Measurements from ENCODE around the gene MACROD2.

Gene MACROD2

DNA sequence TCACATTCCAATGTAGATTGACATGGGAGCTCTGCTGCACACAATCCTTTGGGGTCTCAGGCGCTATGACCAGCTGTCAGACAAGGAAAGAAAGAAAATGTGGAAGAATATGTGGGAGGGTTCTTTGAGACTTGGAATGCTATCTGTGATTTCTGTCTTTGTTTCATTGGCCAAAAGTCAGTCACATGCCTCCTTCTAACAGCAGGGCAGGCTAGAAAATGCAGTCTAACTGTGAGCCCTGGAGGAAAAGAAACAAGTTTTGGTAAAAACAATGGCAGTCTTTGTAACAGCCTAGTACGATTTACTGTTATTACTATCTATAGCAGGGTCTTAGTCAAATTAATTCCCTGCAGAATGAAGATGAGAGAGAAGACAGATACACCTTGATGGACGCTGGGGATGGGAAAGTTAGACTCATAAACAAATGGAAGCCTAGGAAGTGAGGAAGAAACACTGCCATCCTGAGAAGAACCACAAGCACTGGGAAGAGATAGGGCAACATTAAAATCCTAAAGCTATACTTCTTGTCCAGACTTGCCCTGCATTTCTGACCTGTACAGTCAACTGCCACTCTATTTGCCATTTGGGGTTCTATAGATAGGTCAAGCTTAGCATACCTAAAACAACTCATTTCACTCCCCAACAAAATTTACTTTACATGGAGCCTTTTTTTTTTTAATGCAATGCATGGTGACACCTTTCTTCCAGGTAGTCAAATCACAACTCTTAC is 1744.9 kb downstream of the MACROD2 start:
- TF ChIP-seq, protein P1, sequence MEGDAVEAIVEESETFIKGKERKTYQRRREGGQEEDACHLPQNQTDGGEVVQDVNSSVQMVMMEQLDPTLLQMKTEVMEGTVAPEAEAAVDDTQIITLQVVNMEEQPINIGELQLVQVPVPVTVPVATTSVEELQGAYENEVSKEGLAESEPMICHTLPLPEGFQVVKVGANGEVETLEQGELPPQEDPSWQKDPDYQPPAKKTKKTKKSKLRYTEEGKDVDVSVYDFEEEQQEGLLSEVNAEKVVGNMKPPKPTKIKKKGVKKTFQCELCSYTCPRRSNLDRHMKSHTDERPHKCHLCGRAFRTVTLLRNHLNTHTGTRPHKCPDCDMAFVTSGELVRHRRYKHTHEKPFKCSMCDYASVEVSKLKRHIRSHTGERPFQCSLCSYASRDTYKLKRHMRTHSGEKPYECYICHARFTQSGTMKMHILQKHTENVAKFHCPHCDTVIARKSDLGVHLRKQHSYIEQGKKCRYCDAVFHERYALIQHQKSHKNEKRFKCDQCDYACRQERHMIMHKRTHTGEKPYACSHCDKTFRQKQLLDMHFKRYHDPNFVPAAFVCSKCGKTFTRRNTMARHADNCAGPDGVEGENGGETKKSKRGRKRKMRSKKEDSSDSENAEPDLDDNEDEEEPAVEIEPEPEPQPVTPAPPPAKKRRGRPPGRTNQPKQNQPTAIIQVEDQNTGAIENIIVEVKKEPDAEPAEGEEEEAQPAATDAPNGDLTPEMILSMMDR (IDR thresholded peaks at IDR 0.05; ENCODE audit: low read depth, low read length), result no peak

DNA sequence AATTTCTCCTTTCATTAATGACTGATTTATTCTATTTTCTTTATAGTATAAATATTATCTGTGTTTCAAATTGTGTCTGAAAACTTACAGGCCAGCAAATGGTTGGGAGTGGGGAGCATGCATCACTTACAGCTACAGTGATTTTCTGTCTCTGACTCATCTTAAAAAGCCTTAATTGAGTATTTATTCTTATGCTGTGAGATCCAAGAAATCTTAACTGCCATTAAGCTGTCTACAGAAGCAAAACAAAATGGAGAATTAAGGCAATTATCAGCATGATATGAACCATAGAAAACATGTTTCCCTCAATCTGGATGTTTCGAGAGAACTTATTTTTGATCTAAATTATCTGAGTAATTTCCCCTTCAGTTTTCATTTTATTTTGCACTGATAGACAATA is 1746.8 kb downstream of the MACROD2 start:
- TF ChIP-seq, protein P1 (IDR thresholded peaks at IDR 0.05; ENCODE audit: low read depth, low read length), result no peak
- no peak for DNase-seq (ENCODE audit: extremely low read depth, low read depth)

More for the DNA sequence above, 1744.9 kb downstream of the MACROD2 start:
- no peak for DNase-seq (ENCODE audit: extremely low read depth, low read depth)

DNA sequence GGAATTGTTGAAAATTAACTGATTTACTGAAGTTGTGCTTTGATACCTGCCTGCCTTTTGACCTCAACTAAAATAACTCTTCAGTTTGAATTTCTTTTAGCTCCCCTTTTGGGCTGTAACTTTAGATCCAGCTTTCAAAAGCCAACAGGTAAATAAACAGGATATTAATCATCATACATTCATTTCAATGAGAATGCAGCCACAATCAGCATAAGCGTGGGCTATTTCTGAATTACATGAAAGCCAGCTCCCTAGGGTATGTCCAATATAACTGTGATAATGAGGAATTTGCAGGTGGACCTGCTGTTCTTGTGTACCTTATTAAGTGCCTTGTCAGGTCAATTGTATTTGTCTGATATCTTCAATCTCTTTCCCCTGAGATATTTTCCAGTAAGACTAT is 1747.3 kb downstream of the MACROD2 start:
- TF ChIP-seq, protein P1 (IDR thresholded peaks at IDR 0.05; ENCODE audit: low read depth, low read length), result no peak
- no peak for DNase-seq (ENCODE audit: extremely low read depth, low read depth)

DNA sequence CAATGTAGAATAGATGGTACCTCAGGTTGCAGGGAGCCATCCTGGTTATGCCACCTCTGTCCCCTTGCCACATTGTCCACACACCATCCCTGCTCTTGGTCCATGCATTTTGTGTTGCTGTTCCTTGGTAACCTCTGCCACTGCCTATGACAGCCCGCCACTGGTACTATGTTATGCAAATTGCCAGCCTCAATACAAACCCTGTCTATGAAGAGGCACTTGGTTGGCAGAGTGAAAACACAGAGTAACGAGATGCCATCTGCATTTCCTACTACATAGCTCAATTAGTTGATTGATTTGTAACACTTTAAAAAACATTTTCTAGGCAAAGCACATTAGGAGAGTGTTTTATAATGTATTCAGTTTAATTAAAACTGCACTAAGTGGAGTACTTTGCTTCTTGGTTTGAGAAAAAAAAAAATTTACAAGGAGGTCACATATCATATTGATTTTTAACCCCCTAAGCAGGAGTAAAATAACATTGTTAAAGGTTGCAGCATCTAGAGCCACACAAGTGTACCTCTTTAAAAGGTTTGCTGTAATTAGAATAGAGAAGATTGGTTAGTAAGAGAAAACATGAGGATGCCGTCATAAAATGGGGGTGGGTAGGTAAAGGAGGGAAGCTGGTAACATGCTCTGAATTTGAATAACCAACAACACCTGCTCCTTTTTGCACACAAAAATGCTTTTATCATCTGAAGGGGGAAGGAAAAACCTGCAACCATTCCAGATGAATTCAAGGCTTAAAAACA is 1760.9 kb downstream of the MACROD2 start:
- no peak for DNase-seq (ENCODE audit: extremely low read depth, low read depth)
- TF ChIP-seq, protein P1 (IDR thresholded peaks at IDR 0.05; ENCODE audit: low read depth, low read length), result no peak

DNA sequence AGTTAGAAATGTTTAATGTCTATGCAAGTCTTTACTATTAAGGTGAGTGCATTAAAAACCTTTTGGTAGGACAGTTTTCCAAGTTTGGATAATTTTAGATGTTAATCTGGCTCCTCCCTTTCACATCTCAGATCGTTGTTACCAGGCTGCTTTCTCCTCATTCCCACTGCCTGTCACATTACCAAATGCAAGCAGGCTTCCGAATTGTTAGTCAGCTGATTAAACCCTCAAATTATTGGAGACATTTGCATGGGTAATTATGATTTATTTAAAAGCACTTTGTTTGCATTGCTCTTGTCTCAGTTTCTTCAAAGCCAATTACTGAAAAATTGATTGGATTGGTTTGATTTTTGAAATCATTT is 1761.4 kb downstream of the MACROD2 start:
- no peak for DNase-seq (ENCODE audit: extremely low read depth, low read depth)
- TF ChIP-seq, protein P1 (IDR thresholded peaks at IDR 0.05; ENCODE audit: low read depth, low read length), result no peak

DNA sequence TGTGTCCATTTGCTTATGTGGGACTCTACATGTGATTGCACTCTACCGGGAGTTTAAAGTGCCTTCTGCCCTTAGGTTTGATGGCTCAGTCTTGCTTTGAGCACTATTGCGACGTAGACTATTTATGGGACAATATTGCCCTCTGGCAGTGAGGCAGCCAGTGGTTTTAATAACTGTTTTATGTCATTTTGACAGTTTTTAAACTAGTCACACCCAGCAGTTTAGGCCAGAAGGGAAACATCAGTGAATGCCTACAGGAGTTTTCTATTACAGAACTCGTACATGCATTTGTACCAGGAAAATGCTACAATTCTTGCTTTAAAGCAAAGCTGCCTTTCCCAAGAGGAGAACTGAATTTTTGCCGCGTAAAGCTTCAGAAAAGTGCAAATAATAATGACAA is 1764.3 kb downstream of the MACROD2 start:
- TF ChIP-seq, protein P1 (IDR thresholded peaks at IDR 0.05; ENCODE audit: low read depth, low read length), result peak; percentile 19
- peak; percentile 1 for DNase-seq (ENCODE audit: extremely low read depth, low read depth)

DNA sequence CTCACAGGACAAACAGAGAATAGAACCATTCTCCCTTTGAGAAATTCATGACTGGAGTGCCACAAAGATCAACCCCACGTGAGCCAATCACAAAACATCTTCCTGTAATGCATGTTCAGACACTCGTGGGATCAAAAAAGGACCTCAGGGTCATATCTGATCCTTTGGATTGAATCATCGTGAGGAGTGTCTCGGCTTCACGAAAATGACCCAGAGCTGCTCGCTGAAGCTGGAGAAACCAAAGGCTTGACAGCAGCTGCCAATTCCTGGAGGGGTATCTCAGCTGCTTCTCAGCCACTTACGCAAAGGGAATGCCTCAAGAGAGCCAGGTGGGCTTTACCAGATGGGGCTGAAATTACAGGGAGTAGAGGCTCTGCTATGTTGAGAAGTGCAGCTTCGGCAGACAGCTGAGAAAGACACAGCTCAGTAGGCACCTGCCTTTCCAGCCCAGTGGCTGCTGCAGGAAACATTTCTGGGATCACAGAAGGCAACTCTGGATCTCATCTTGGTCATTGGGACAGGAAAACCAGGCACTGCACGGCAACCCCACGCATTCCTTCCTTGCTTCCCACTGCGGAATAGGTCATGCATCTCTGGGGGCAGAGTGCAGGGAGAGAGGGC is 1764.8 kb downstream of the MACROD2 start:
- no peak for DNase-seq (ENCODE audit: extremely low read depth, low read depth)
- TF ChIP-seq, protein P1 (IDR thresholded peaks at IDR 0.05; ENCODE audit: low read depth, low read length), result no peak

Data from AG09319 (cell line).